Mesendoderm (in vitro differentiated cells): ENCODE results near the gene EPDR1. TPM values are rescaled to one million over a fixed set of nuclear protein-coding genes. Genes with fewer than 3 reads are reported as not detected.

Source experiments
- DNase-seq: peaks from one replicate; pipeline ENCODE4 v3.0.0; 2013
- H2AK5ac ChIP-seq: 2 replicates; pipeline ENCODE4 v1.6.1; 2013; ENCODE audit warnings: low read length, inconsistent platforms
- H2BK120ac ChIP-seq: 2 replicates; pipeline ENCODE4 v1.6.1; 2013; ENCODE audit warnings: low read depth, mild to moderate bottlenecking, low read length, moderate library complexity, mixed read lengths
- H2BK15ac ChIP-seq: replicated peaks from 2 replicates; pipeline ENCODE4 v1.6.1; 2013; ENCODE audit warnings: low read depth, mild to moderate bottlenecking, moderate library complexity
- H2BK5ac ChIP-seq: 2 replicates; pipeline ENCODE4 v1.6.1; 2013; ENCODE audit warnings: low read length, inconsistent platforms
- H3K18ac ChIP-seq: 2 replicates; pipeline ENCODE4 v1.6.1; 2013; ENCODE audit warnings: mild to moderate bottlenecking, low read length, mixed read lengths
- H3K23ac ChIP-seq: one replicate; pipeline ENCODE4 v1.6.1; 2013; ENCODE audit warnings: low read length
- H3K27ac ChIP-seq: 2 replicates; pipeline ENCODE4 v1.5.1; 2013; ENCODE audit warnings: low read depth, mild to moderate bottlenecking, inconsistent platforms, low read length, moderate library complexity
- H3K27me3 ChIP-seq: 2 replicates; pipeline ENCODE4 v1.6.1; 2013; ENCODE audit warnings: low read length, control low read depth, mild to moderate bottlenecking, inconsistent platforms; ENCODE audit not compliant: insufficient read depth, poor library complexity
- H3K36me3 ChIP-seq: 2 replicates; pipeline ENCODE4 v1.6.1; 2013; ENCODE audit warnings: low read length, inconsistent platforms; ENCODE audit not compliant: control insufficient read depth, insufficient read depth
- H3K4ac ChIP-seq: one replicate; pipeline ENCODE4 v1.6.1; 2013; ENCODE audit warnings: low read depth, mild to moderate bottlenecking, low read length, moderate library complexity
- H3K4me1 ChIP-seq: 2 replicates; pipeline ENCODE4 v1.6.1; 2013; ENCODE audit warnings: low read depth, low read length, inconsistent platforms; ENCODE audit not compliant: control insufficient read depth
- H3K4me2 ChIP-seq: 2 replicates; pipeline ENCODE4 v1.6.1; 2013; ENCODE audit warnings: low read length
- H3K4me3 ChIP-seq: 2 replicates; pipeline ENCODE4 v1.5.1; 2013; ENCODE audit warnings: mild to moderate bottlenecking, low read length
- H3K56ac ChIP-seq: one replicate; pipeline ENCODE4 v1.6.1; 2013; ENCODE audit warnings: low read length
- H3K79me1 ChIP-seq: 2 replicates; pipeline ENCODE4 v1.6.1; 2013; ENCODE audit warnings: low read length, inconsistent platforms
- H3K79me2 ChIP-seq: 2 replicates; pipeline ENCODE4 v1.6.1; 2013; ENCODE audit warnings: mild to moderate bottlenecking, low read length; ENCODE audit not compliant: control insufficient read depth, insufficient read depth
- H3K9ac ChIP-seq: 2 replicates; pipeline ENCODE4 v1.6.1; 2013; ENCODE audit warnings: low read length, inconsistent platforms
- H4K5ac ChIP-seq: one replicate; pipeline ENCODE4 v1.6.1; 2013; ENCODE audit warnings: low read length
- H4K8ac ChIP-seq: one replicate; pipeline ENCODE4 v1.6.1; 2013; ENCODE audit warnings: low read depth, mild to moderate bottlenecking, control low read depth, low read length, moderate library complexity
- WGBS: extraction: QIAGEN DNeasy Blood & Tissue Kit; methylation state at CpG from one replicate; pipeline ENCODE4 v1.1.7; 2013; ENCODE audit warnings: low lambda C conversion rate, missing lambda C conversion rate; ENCODE audit not compliant: insufficient coverage; ENCODE audit errors: extremely low coverage; 5-methylcytosine and 5-hydroxymethylcytosine counted together
- polyA plus RNA-seq, 2 experiments: library from polyadenylated mRNA; stranded (reverse); fragments of 200-250 nt; gene quantifications; one replicate each; pipeline ENCODE4 v1.2.3, GENCODE V29; 2013

Gene EPDR1
- 9.2 TPM for polyA plus RNA-seq (2013, experiment 1 of 2)
- 9.5 TPM for polyA plus RNA-seq (2013, experiment 2 of 2)

- Histone ChIP-seq H2BK15ac (no peak within 1 kb of the TSS), H3K79me1 (no peaks in the 10 kb centered on the region), H3K4me2 (peak within 1 kb of the TSS; percentile 58), H4K8ac (no peak within 1 kb of the TSS), H3K9ac (peak within 1 kb of the TSS; percentile 75), H3K23ac (no peak within 1 kb of the TSS), H3K27me3 (peaks cover 11% of the 10 kb centered on the region), H3K4me1 (no peaks in the 10 kb centered on the region), H3K4ac (peak within 1 kb of the TSS; percentile 89), H3K18ac (peak within 1 kb of the TSS; percentile 9), H4K5ac (no peak within 1 kb of the TSS), H2AK5ac (no peak within 1 kb of the TSS), H3K27ac (no peak within 1 kb of the TSS), H3K79me2 (no peaks in the 10 kb centered on the region), H2BK5ac (no peak within 1 kb of the TSS), H3K4me3 (peak within 1 kb of the TSS; percentile 55), H3K36me3 (no peaks in the 10 kb centered on the region), H3K56ac (peak within 1 kb of the TSS; percentile 92), H2BK120ac (peak within 1 kb of the TSS; percentile 32)
- peak; percentile 71 for DNase-seq
- WGBS, result no CpG with 5 or more reads among the region's 22 CpGs
These were observed at the start of gene EPDR1 for GRCh38 chr7:37920305-37920848. TSS of gene EPDR1 (plus strand) at chr7:37920640. CDS start at chr7:37920940, 300 bp downstream.

DNA sequence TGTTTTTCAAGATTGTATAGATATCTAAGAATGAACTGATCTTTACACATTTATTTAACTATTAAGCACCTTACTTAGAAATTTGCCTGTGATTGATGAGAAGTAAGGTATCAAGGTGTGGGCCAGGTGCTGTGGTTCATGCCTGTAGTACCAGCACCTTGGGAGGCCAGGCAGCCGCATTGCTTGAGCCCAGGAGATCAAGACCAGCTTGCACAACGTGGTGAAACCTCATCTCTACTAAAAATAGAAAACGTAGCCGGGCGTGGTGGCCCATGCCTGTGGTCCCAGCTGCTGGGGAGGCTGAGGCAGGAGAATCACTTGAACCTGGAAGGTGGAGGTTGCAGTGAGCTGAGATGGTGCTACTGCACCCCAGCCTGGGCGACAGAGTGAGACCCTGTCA, 38.4 kb upstream of the EPDR1 start:
- H3K79me1 ChIP-seq, result no peaks in the 10 kb centered on the region
- no peak overlapping the region for H3K23ac ChIP-seq
- no peak overlapping the region for H2AK5ac ChIP-seq
- no peaks in the 10 kb centered on the region for H3K36me3 ChIP-seq
- H3K56ac ChIP-seq, result no peak overlapping the region
- no peak overlapping the region for H3K4ac ChIP-seq
- WGBS, result no CpG with 5 or more reads among the region's 6 CpGs
- H3K27me3 ChIP-seq, result no peaks in the 10 kb centered on the region
- H3K79me2 ChIP-seq, result no peaks in the 10 kb centered on the region
- H3K27ac ChIP-seq, result no peak overlapping the region
- H3K18ac ChIP-seq, result no peak overlapping the region
- H3K4me1 ChIP-seq, result no peaks in the 10 kb centered on the region
- H2BK5ac ChIP-seq, result no peak overlapping the region
- no peak overlapping the region for H4K5ac ChIP-seq
- H2BK15ac ChIP-seq, result no peak overlapping the region
- DNase-seq, result no peak
- H3K4me2 ChIP-seq, result no peak overlapping the region
- no peak overlapping the region for H4K8ac ChIP-seq
- H2BK120ac ChIP-seq, result no peak overlapping the region
- no peak overlapping the region for H3K9ac ChIP-seq
- no peak overlapping the region for H3K4me3 ChIP-seq

DNA sequence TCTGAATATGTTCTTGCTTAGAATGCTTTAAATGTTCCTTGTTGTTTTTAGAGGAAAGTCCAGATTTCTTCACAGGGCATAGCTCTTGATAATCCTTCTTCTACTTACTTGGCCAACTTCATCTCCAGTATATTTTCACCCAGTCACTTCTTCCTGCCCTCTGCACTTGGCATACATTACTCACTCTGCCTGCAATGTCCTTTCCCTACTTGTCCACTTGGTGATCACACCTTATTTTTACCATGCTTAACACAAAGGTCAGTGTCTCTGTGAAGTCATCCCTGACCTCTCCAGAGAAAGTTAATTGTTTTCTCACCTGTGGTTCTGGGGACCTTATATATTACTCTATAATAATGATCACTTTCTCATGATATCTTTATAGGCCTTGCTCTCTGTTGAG, 27.1 kb upstream of the EPDR1 start:
- no peak overlapping the region for H3K18ac ChIP-seq
- no peak overlapping the region for H3K23ac ChIP-seq
- no peak overlapping the region for H2BK5ac ChIP-seq
- H3K9ac ChIP-seq, result no peak overlapping the region
- no peaks in the 10 kb centered on the region for H3K36me3 ChIP-seq
- no peak overlapping the region for H4K8ac ChIP-seq
- H2AK5ac ChIP-seq, result no peak overlapping the region
- H3K27ac ChIP-seq, result no peak overlapping the region
- H3K4me3 ChIP-seq, result no peak overlapping the region
- H3K27me3 ChIP-seq, result no peaks in the 10 kb centered on the region
- no peak for DNase-seq
- no peak overlapping the region for H3K4ac ChIP-seq
- no peaks in the 10 kb centered on the region for H3K4me1 ChIP-seq
- no peak overlapping the region for H3K56ac ChIP-seq
- no peaks in the 10 kb centered on the region for H3K79me1 ChIP-seq
- H4K5ac ChIP-seq, result no peak overlapping the region
- H3K4me2 ChIP-seq, result no peak overlapping the region
- H2BK15ac ChIP-seq, result no peak overlapping the region
- no peak overlapping the region for H2BK120ac ChIP-seq
- no peaks in the 10 kb centered on the region for H3K79me2 ChIP-seq

GRCh38 chr7:37894671-37895070, 25.8 kb upstream of the EPDR1 start:
- no peak overlapping the region for H3K18ac ChIP-seq
- DNase-seq, result no peak
- no peak overlapping the region for H2BK120ac ChIP-seq
- H3K36me3 ChIP-seq, result no peaks in the 10 kb centered on the region
- no peak overlapping the region for H3K4me3 ChIP-seq
- H2AK5ac ChIP-seq, result no peak overlapping the region
- H3K4me2 ChIP-seq, result no peak overlapping the region
- H3K79me2 ChIP-seq, result no peaks in the 10 kb centered on the region
- no peak overlapping the region for H3K23ac ChIP-seq
- H4K8ac ChIP-seq, result no peak overlapping the region
- no peak overlapping the region for H3K9ac ChIP-seq
- H3K4ac ChIP-seq, result no peak overlapping the region
- no peak overlapping the region for H4K5ac ChIP-seq
- H3K56ac ChIP-seq, result no peak overlapping the region
- no peak overlapping the region for H3K27ac ChIP-seq
- H3K79me1 ChIP-seq, result no peaks in the 10 kb centered on the region
- no peak overlapping the region for H2BK5ac ChIP-seq
- H2BK15ac ChIP-seq, result no peak overlapping the region
- WGBS, result 100% methylated on average over 1 of the region's 3 CpGs
- no peaks in the 10 kb centered on the region for H3K4me1 ChIP-seq
- H3K27me3 ChIP-seq, result no peaks in the 10 kb centered on the region

DNA sequence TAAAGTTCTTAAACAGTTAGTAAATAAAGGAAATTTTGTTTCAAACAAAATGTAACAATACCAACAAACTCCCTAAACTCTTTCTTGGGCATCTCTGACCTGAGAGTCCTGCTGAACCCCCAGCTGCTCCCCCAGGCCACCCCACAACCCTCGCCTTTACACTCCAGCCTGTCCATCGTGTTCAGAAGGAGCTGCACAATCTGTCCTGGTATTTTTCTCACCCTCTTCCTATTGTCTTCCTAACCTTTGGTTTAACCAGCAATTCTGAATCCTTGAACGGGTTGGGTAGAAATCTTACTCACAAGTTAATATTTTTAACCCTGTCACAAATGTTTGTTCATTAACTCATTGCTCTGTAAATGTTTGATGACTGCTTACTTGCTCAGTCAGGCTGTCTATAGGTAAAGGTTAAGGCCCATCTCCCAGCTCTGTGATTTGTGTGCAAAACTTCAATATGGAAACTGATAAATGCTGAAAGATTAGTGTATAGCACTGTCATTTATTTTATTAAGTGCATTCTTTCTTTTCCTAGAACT, 20.7 kb upstream of the EPDR1 start:
- Histone ChIP-seq H3K23ac (no peak overlapping the region), H3K27ac (no peak overlapping the region), H3K79me2 (no peaks in the 10 kb centered on the region), H2AK5ac (no peak overlapping the region), H2BK15ac (no peak overlapping the region), H3K4ac (no peak overlapping the region), H4K8ac (no peak overlapping the region), H2BK5ac (no peak overlapping the region), H3K27me3 (no peaks in the 10 kb centered on the region), H3K79me1 (no peaks in the 10 kb centered on the region), H2BK120ac (no peak overlapping the region), H3K18ac (no peak overlapping the region), H3K56ac (no peak overlapping the region), H4K5ac (no peak overlapping the region), H3K4me3 (no peak overlapping the region), H3K36me3 (no peaks in the 10 kb centered on the region), H3K4me2 (no peak overlapping the region), H3K4me1 (no peaks in the 10 kb centered on the region), H3K9ac (no peak overlapping the region)
- no peak for DNase-seq
- no CpG with 5 or more reads among the region's 3 CpGs for WGBS

- peak; percentile 63 for DNase-seq
- no peak overlapping the region for H2BK5ac ChIP-seq
- H3K9ac ChIP-seq, result no peak overlapping the region
- H4K8ac ChIP-seq, result no peak overlapping the region
- no peaks in the 10 kb centered on the region for H3K4me1 ChIP-seq
- H3K4me3 ChIP-seq, result no peak overlapping the region
- no peak overlapping the region for H2BK120ac ChIP-seq
- H3K79me1 ChIP-seq, result no peaks in the 10 kb centered on the region
- no peak overlapping the region for H2BK15ac ChIP-seq
- H2AK5ac ChIP-seq, result no peak overlapping the region
- no peak overlapping the region for H3K56ac ChIP-seq
- no peaks in the 10 kb centered on the region for H3K36me3 ChIP-seq
- H4K5ac ChIP-seq, result no peak overlapping the region
- no peak overlapping the region for H3K18ac ChIP-seq
- no peaks in the 10 kb centered on the region for H3K27me3 ChIP-seq
- no peak overlapping the region for H3K4me2 ChIP-seq
- H3K4ac ChIP-seq, result no peak overlapping the region
- no peaks in the 10 kb centered on the region for H3K79me2 ChIP-seq
- no peak overlapping the region for H3K23ac ChIP-seq
- no CpG with 5 or more reads among the region's 6 CpGs for WGBS
- H3K27ac ChIP-seq, result no peak overlapping the region
These were observed 19.1 kb upstream of the EPDR1 start for GRCh38 chr7:37901236-37901827.
